HS-27A (cell line): ENCODE data around the gene BBLN.
"Not testable (repeated sequence)": the region's sequence is repeated elsewhere in the genome, so short reads cannot be mapped to it uniquely, and the experiment has no call there.

Experiments used
- DNase-seq: peaks from one replicate; pipeline ENCODE4 v3.0.0-alpha.2; 2012; ENCODE audit warnings: low read depth, missing footprints

Gene BBLN

DNA sequence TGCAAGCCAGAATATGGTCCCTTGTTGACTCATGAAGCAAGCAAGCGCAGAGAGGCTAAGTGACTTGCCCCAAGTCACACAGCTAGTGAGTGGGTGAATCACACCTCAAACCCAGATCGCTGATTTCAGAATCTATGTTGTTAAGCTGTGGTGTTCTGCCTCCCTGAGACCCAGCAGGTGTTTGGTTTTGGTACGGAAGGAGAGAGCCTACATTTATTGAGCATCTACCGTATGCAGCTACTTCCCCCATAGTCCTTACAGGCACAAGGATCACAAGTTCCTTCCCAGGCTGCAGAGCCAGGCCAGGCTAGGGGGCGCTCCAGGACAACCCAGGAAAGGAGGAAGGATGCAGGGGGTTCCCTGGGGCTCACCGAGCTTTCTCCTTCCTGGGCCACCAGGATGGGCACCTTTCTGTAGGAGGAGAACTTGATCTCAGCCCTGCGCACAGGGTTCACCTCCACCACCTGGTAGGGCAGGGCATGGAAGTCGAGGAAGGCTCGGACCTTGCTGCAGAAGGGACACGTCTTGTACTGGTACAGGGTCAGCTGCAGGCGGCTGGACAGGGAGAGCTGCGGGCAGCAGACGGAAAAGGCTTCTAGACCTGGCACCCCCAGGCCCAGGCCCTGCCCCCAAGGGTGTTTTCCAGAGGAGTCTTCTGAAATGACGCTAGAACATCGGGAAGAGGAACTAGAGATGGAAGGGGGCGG lies 35.0 kb upstream of the BBLN start:
- DNase-seq, result no peak

DNA sequence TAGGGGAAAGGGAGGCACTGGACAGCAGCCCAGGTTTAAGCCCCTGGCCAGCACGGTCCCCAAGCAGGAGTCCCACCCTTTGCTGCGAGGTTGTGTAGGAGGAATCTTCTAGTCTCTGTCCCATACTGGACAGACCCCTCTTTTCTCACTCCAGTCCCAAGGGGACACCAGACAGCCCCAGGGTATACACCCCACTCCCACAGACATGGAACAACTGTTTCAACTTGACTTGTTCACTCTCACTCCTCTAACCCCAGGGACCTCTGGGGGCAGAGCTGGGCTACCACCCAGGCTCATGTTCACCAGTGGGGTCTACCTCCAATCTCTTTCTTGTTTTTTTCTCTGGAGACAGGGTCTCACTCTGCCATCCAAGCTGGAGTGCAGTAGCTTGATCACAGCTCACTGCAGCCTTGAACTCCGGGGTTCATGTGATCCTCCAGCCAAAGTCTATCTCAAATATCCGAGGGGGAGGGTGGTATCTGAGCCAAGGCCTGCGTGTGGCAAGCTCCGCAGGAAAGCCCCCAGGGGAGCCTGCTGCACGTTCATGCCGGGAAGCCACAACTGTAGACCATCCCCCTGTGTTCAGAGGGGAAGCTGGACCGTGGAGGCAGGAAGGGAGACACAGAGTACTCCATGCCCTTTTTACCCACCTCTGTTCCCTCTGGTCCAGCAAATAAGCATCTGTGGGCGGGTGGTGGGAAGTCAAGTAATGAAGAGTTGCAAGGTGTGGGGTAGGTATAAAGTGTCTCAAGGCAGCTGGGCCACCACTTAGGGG lies 34.3 kb upstream of the BBLN start:
- no peak for DNase-seq

DNA sequence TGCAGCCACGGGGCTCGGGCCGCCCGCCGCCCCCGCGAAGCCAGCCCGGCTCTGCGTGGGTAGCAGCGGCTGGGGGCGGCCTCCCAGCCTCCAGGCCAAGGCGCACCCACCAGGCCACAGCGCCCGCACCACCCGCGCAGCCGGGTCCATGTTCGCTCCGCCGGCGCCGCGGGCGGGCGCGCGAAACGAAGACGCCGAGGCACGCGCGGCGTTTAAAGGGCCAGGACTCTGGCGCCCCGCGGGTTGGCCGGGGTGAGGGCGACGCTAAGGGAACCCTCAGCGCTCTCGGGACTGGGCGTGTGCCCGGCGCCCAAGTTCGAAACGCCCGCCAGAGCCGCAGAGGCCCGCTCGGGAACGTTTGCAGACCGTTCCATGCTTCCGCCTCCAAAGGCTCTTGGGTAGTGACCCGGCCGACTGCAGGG lies 32.5 kb upstream of the BBLN start, which contains the start of gene PTGES2:
Gene PTGES2 (minus strand): TSS at position 162 of the 422 bp plus-strand sequence. CDS start 12 bp downstream, at position 150.
- DNase-seq, result peak; percentile 59

DNA sequence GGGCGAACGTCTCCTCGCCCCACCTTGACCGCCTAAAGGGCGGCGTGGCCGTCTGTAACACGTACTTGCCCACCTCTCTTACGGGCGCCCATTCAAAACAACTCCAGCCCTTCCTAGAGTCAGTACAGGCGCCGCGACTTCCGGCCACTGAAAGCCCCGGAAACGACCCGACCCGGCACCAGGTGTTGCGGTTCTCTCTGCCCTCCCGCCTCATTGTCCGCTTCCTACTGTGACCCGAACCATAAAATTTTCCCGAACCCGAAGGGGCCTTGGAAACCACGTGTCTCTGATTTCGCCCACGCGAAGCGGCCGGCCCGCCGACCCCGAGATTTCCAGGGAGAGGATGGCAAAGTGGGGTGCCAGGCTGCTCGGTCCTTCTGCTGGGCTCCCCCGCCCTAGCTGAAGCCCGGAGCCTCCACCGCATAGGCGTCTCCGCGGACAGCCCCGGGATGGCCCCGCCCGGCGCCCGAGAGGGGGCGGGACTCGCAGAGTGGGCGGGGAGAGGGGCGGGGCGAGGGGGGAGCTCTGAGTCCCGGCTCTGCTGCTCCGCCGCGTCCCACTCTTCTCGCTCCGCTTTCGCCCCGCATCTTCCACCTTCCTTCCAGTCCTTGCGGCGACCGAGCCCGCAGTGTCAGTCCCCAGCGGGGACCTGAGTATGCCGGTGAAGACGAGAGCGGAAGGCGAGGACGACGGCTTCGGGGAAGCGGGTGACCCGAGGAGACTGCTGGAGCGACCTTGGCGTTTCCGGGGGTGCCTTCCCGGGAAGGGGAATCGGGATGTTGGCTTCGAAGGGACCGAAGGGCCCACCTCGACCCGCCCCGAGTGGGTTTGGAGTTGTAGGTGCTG lies 31.9 kb upstream of the BBLN start:
- peak; percentile 89 for DNase-seq

DNA sequence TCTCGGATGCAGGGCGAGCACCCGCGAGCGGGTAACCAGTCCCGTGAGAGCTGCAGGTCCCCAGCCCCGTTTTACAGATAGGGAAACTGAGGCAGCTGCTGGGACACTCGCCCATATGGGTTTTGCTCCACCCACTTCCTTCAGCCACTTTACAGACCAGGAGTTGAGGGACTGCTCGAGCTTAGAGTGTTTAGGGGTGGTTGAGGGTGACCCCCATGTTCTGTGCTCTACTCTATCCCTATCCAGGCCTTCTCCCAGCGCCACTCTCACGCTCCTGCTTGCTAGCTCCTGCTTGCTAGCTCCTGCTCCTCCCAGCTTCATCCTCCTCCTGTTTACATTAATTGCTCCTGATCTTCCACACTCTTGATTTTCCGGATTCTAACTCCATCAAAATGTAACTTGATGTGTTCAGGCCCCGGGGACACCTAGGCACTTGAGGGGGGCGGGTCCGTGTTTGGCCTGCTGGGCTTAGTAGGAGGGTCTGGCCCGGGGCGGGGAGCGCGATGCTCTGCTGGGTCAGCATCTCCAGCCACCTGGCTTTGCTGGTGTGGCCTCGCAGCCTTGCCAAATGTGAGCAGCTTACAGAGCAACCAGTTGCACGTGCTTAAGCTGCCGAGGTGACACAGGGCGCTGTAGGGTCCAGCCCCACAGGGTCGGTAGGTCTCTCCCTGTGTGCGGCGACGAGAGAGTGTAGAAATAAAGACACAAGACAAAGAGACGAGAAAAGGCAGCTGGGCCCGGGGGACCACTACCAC lies 31.1 kb upstream of the BBLN start:
- no peak for DNase-seq

DNA sequence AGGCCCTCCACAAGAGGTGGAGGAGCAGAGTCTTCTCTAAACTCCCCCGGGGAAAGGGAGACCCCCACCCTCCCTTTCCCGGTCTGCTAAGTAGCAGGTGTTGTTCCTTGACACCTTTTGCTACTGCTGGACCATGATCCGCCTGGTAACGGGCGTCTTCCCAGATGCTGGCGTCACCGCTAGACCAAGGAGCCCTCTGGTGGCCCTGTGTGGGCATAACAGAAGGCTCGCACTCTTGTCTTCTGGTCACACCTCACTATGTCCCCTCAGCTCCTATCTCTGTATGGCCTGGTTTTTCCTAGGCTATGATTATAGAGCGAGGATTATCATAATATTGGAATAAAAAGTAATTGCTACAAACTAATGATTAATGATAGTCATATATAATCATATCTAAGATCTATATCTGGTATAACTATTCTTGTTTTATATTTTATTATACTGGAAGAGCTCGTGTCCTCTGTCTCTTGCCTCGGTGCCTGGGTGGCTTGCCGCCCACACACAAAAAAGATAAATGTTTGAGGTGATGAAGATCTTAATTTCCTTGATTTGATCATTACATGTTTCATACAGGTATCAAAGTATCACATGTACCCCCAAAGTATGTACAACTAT lies 30.0 kb upstream of the BBLN start:
- not testable (repeated sequence) for DNase-seq

DNA sequence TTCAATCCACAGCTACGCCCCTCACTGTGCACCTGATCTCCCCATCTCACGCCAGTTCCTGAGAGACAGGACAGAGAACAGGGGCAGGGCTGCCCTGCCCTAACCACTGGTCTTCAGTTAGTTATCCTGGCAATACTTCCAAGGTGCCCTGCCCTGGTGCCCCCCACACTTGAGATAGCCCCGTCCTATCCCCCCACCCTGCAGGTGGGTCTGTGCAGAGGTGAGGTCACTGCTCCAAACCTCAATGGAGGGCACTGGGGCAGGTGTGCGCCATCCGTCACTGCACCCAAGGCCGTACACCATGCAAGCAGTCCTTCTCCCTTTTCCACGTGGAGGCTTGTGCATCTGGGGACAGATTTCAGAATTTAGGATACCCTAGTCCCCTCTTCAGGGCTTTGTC lies 29.4 kb upstream of the BBLN start:
- DNase-seq, result not testable (repeated sequence)

DNA sequence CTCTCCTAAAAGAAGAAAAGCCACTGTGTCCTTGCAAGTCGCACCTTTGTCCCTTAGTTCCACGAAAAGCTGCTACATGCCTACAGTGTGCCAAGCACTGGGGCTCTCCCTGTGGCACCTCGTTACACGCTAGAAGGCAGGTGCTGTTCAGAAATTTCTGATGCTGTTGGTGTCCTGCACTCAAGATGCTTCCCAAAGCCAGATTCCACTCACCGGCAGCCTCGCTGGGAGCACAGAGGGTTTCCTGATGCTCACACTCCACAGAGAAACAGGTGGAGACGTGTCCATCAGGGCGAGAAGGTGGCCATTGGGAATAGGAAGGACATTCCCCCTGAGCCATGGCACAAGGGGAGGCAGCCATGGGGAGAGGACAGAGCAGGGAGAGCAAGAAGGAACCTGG lies 28.7 kb upstream of the BBLN start:
- DNase-seq, result not testable (repeated sequence)

DNA sequence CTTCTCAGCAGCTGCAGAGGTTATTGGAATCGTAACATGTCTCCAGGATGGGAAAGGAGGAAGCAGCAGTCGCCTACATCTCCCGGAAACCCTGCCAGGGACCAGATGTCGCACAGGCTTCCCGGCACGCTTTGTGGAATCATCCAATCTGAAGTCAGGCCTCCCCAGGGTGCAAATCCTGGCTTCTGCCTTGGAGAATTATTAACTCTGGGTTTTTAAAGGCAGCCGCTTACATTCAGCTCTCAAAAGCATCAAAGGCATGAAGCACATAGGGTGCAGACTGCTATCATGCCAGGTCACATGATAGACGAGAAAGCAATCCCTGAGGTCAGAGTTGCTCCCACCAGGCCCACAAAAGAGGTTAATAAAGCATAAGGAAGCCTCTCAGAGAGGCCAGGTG lies 27.9 kb upstream of the BBLN start:
- DNase-seq, result not testable (repeated sequence)

DNA sequence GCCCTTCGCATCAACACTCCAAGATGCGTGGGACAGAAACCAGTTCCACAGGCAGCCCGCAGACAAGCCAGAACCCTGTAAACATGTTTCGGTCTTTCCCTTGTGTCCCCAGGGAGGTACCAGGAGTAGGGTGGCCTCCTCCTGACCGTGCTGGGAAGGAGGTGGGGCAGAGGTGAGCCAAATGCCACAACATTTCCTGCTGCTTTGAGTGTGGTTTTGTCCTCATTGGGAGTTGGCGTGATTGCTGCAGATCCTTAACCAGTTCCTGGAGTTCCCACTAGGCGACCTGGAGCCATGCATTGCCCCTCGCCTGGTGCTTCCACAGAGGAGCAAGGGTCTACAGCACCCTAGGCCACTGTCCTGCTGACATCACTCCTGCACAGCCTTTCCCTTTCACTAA lies 24.5 kb upstream of the BBLN start:
- not testable (repeated sequence) for DNase-seq

DNA sequence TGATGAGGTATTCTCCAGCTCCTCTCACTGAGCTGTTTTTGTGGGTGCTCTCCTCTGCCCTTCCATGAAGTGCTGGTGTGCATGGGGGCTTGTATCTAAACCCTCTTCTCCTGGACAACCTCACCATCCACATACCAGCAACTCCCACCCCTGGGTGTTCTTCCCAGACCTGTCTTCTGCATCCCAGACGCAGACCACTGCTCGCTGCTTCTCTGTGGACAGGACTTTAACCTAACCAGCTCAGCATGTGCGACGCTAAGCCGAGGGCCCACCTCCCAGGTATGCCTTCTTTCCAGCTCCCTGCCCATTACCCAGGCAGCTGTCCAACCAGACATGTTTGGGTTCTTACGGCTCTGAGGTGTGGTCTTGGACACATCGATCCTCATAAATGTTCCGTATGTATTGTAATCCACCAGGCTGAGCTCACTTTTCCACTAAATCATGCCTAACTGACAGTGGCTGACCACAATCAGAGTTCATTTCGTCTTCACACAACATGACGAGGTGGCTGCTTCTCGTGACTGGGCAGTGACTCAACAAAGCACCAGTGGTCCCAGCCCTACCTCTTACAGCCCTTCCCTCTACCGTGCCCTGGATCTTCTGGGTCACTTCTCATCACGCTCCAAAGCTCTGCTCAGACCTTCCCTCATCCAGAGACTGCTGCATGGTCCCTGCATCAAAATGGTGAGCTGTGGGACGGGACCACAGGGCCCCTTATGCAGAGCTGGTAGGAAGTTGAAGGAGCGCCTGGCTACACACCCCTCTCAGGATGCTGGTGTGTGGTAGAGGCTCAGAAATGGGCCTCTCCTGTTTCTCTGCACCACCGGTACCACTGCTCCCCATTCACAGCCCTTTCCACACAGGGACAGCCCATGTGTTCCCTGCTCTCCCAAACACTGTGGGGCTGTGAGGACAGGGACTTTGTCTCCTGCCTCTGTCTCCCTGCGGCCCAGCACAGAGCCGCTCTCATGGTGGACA lies 23.0 kb upstream of the BBLN start:
- peak; percentile 77 for DNase-seq

DNA sequence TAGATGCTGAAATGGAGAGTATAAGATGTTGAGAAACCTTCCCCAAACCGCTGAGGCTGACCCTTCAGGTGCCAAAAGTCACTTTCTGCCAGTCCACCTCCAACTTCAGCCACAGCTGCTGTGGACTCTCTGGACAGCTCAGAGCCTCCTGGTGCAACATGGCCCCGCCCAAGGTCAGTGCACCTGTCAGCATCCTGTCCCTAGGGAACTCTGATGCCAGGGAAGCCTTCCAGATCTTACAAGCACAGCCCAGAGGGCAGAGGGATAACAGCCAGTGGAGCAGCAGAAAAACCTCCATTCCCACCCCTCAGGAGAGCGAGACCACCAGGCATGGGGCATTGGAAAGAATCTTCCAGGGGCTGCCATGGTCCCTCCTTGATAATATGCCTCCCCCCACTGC lies 22.1 kb upstream of the BBLN start:
- no peak for DNase-seq

DNA sequence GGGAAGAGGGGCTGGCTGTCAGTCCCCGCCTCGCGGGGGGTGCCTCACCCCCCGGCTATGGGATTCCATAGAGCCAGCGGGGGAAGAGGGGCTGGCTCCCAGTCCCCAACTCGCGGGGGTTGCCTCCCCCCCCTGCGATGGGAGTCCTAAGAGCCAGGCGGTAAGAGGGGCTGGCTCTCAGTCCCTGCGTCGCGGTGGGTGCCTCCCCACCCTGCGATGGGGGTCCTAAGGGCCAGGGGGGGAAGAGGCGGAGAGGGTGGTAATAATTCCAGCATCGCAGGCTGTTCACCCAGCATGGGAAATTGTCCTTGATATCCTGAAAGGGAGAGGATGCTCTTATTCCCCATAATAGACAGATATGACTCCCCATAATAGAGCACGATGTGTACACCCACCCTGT lies 20.4 kb upstream of the BBLN start:
- no peak for DNase-seq

DNA sequence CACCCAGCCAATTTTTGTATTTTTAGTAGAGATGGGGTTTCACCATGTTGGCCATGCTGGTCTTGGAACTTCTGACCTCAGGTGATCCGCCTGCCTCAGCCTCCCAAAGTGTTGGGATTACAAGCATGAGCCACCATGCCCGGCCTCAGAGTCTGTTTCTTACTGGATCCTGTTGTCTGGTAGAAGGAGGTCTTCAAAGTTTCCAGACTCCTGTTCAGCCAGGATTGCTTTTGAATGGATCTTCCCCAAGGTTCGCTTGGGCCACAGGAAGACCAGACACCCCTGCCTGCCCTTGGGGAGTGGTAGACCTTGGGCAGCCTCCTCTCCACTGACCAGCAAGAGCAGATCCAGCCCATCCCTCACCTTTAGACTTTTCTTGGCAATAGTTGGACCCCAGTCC lies 18.5 kb upstream of the BBLN start:
- DNase-seq, result no peak

DNA sequence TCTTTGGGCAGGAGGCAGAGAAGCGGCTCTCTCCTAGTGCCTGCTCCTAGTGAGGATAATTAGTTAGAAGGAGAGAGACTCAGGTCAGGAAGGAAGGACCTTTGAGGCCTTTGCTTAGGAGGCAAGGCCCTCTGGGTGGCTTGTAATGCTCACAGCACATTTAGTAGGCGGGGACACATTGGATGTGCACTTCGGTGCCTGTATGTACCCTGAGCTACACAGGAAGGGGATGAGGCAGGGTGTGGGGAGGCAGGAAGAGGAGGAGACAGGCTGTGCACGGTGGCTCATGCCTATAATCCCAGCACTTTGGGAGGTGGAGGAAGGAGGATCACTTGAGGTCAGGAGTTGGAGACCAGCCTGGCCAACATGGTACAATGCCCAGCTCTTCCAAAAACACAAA lies 18.0 kb upstream of the BBLN start:
- no peak for DNase-seq

DNA sequence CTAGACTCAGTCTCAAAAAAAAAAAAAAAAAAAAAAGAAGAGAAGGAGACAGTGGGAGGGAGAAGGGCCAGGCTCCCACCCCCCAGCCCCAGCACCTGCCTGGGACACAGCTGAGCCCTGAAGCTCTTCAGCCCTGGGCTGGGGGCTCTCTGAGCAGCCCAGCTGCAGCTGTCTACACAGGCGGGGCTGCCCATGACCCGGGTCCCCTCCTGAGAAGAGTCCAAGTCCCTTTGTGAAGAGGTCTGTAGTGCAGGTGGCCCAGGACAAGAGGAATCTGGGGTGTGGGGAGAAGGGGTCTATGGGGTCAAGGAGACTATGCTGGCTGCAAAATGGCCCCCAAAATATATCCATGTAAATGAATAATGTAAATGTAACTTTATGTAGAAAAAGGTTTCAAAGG lies 17.5 kb upstream of the BBLN start:
- DNase-seq, result no peak

DNA sequence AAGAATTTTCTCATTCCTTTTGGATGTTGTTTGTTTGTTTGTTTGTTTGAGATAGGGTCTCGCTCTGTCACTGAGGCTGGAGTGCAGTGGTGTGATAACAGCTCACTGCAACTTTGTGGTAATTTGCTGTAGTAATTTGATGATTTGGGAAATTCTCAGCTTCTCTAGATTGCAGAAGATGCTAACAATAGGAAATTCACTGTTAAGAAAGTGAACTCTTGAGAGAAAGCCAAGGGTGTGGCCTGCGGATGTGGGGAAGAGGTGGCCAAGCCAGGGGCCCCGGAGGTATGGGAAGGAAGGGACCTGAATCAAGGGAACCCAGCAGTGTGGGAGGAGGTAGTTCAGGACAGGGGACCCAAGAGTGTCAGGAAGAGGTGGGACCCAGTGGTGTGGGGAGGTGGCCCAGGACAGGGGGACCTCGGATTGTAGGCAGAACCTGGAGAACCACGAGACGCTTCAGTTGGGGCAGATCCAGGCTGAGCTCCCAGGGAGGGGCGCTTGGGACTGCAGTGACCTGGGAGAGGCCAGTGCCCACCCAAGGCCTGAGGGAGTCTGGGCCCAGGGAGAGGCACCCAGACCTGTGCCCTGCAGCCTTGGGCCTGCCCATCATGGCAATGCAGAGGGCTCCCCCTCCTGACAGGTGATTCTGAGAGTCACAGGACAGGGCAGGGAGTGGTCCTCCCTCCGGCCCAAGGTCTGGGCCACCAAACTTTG lies 16.4 kb upstream of the BBLN start:
- no peak for DNase-seq

DNA sequence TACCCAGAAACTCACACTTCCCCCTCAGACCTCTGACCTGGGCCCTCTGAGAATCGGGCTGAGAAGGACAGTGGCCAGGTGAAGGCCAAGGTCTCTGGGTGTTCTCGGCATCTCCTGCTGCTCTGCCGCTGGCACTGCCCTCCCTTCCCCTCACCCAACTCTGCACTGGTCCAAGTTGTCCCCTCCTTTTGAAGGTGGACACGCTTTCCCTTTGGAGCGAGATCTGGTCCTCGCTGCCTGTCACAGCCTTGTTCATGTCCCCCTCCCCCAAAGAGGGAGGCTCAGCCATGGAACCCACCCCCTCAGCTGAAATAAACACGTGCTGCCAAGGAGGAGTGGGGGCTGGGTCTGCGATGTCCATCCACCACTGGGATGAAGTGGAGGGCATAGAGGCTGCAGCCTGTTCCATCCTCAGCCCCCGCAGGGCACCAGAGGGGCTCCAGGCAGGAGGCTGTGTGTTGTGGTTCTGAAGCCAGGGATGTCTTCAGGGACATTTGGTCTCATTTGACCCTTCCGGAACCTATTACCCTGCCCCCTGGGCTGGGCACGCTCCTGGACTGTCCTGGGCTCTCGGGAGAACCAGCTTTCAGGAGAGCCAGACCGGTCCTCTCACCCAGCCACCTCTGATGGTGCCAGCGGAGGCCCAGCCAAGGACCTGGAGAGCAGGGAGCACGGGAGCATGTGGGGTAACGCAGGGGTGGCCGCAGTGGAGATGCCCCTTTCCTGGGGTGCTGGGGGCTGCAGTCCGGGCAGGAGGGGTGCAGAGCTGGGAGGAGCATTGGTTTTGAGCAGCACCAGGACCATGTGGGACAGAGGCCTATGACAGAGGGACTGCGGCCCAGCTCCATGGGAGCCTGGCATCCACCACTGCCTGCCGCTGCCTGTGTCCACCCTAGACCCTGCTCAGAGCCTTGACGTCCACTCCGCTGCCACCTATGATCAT lies 15.6 kb upstream of the BBLN start:
- DNase-seq, result no peak
